ENCODE results near the gene SMOC2. TPM values are rescaled to one million over a fixed set of nuclear protein-coding genes. Genes with fewer than 3 reads are reported as not detected.

SMOC2 gene
- total RNA-seq, 1 experiment from 2014 or later: 2.1 TPM

- Histone ChIP-seq H3K9ac (ENCODE audit: extremely low read depth, insufficient read length, low read length) (no peak overlapping the region), H3K27me3 (ENCODE audit: insufficient read depth, low read length) (no peaks in the 10 kb centered on the region), H3K27ac (ENCODE audit: insufficient read length, low read depth, low read length) (no peak overlapping the region), H4K5ac (ENCODE audit: insufficient read length, low read depth, low read length) (no peak overlapping the region), H3K23me2 (ENCODE audit: insufficient read length, low read depth, low read length, poor library complexity, severe bottlenecking) (no peaks in the 10 kb centered on the region), H4K20me1 (ENCODE audit: control insufficient read depth, insufficient read depth, insufficient read length) (no peaks in the 10 kb centered on the region), H2BK5ac (ENCODE audit: insufficient read length, low read length) (no peak overlapping the region), H3K4ac (ENCODE audit: low read depth, low read length) (no peak overlapping the region), H2BK12ac (ENCODE audit: insufficient read length, low read depth, low read length) (no peak overlapping the region), H2BK15ac (ENCODE audit: low read depth, low read length) (no peak overlapping the region), H2AK5ac (ENCODE audit: insufficient read length, low read length) (no peak overlapping the region), H2BK20ac (ENCODE audit: low read depth, low read length, poor library complexity, severe bottlenecking) (no peak overlapping the region), H3K23ac (ENCODE audit: insufficient read length, low read depth, low read length) (no peak overlapping the region), H3K79me2 (ENCODE audit: insufficient read depth, low read length) (no peaks in the 10 kb centered on the region), H3K4me1 (ENCODE audit: insufficient read depth, low read length) (no peaks in the 10 kb centered on the region; the same call in 1 of the 2 replicates), H3K4me2 (ENCODE audit: insufficient read depth, insufficient read length, low read length) (no peak overlapping the region), H3K79me1 (ENCODE audit: insufficient read depth, low read depth, low read length, poor library complexity, severe bottlenecking) (no peaks in the 10 kb centered on the region), H3K14ac (ENCODE audit: insufficient read depth, low read length) (no peak overlapping the region), H2BK120ac (ENCODE audit: low read depth, low read length, poor library complexity, severe bottlenecking) (no peak overlapping the region), H3K9me3 (ENCODE audit: control insufficient read depth, low read depth, low read length) (no peaks in the 10 kb centered on the region), H2AFZ (ENCODE audit: low read length) (no peak overlapping the region), H3T11ph (ENCODE audit: low read length) (no peak overlapping the region), H3K56ac (ENCODE audit: insufficient read length, low read depth, low read length) (no peak overlapping the region), H4K8ac (replicated peaks; ENCODE audit: insufficient read length, low read depth, low read length) (no peak overlapping the region), H4K91ac (ENCODE audit: insufficient read length, low read depth, low read length) (no peak overlapping the region), H3K18ac (ENCODE audit: insufficient read length, low read depth, low read length) (no peak overlapping the region)
- DNase-seq: no peak
- H3K9me3 Mint-ChIP-seq: peaks cover 4% of the 10 kb centered on the region in 2 experiments; a peak in 3 of 5 replicates
- TF ChIP-seq, protein P1, sequence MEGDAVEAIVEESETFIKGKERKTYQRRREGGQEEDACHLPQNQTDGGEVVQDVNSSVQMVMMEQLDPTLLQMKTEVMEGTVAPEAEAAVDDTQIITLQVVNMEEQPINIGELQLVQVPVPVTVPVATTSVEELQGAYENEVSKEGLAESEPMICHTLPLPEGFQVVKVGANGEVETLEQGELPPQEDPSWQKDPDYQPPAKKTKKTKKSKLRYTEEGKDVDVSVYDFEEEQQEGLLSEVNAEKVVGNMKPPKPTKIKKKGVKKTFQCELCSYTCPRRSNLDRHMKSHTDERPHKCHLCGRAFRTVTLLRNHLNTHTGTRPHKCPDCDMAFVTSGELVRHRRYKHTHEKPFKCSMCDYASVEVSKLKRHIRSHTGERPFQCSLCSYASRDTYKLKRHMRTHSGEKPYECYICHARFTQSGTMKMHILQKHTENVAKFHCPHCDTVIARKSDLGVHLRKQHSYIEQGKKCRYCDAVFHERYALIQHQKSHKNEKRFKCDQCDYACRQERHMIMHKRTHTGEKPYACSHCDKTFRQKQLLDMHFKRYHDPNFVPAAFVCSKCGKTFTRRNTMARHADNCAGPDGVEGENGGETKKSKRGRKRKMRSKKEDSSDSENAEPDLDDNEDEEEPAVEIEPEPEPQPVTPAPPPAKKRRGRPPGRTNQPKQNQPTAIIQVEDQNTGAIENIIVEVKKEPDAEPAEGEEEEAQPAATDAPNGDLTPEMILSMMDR (conservative IDR thresholded peaks at IDR 0.05): no peak
- no peaks in the 10 kb centered on the region; the same call in none of the 2 replicates for H3K27me3 Mint-ChIP-seq (ENCODE audit: low read depth)
- peaks cover 0 to 4% (median 3%) of the 10 kb centered on the region in 3 experiments; a peak in 2 of 7 replicates for H3K36me3 Mint-ChIP-seq (ENCODE audit: insufficient read depth in 1 of 3, low read depth in 3 of 3)
- H3K27ac Mint-ChIP-seq: no peak overlapping the region
- no CpG with 5 or more reads among the region's 9 CpGs for WGBS (ENCODE audit: extremely low coverage, insufficient read length, low lambda C conversion rate)
- H3K4me1 Mint-ChIP-seq: peaks cover 23 to 31% of the 10 kb centered on the region in 2 experiments
- no peak overlapping the region for H3K4me3 Mint-ChIP-seq
These were observed 224.0 kb downstream of the SMOC2 start for GRCh38 chr6:168664956-168665355.
